SK-MEL-5 (cell line): Measurements from ENCODE around the gene CCDC91. TPM values are rescaled to one million over a fixed set of nuclear protein-coding genes. Genes with fewer than 3 reads are reported as not detected.
"Not testable (repeated sequence)": the region's sequence is repeated elsewhere in the genome, so short reads cannot be mapped to it uniquely, and the experiment has no call there.

Source experiments
- DNase-seq: peaks from one replicate; pipeline ENCODE4 v3.0.0-alpha.2; 2016; ENCODE audit warnings: low read depth, low spot score
- in situ Hi-C: cut with HindIII; loops from 2 replicates; pipeline ENCODE4 v1.10.0; 2016; ENCODE audit warnings: low sequenced_read_pairs, high pct_unique_total_duplicates, low pct_unique_long_range_greater_than_20kb
- total RNA-seq: library from RNA; depleted of rRNA; stranded (reverse); fragments of >200 nt; shearing (Covaris generic); gene quantifications from 2 replicates; pipeline ENCODE4 v1.2.3, GENCODE V29; 2014

Gene CCDC91
- total RNA-seq, 1 experiment from 2014 or later, result 22.7 TPM

- in situ Hi-C loops, result no loop called here
- no peak for DNase-seq
Observed at GRCh38 chr12:28316049-28316448, 125.8 kb downstream of the CCDC91 start.

- in situ Hi-C loops, result no loop called here
- DNase-seq, result no peak
Observed at GRCh38 chr12:28318273-28318672, 128.0 kb downstream of the CCDC91 start.

- in situ Hi-C loops, result no loop called here
- DNase-seq, result no peak
Observed at GRCh38 chr12:28320353-28320752, 130.1 kb downstream of the CCDC91 start.

GRCh38 chr12:28327722-28328121, 137.5 kb downstream of the CCDC91 start:
- no peak for DNase-seq
- in situ Hi-C loops, result no loop called here

GRCh38 chr12:28328967-28329366, 138.7 kb downstream of the CCDC91 start:
- in situ Hi-C loops, result no loop called here
- DNase-seq, result no peak

GRCh38 chr12:28329727-28330126, 139.5 kb downstream of the CCDC91 start:
- DNase-seq, in situ Hi-C loops: not testable (repeated sequence)

- in situ Hi-C loops, DNase-seq: not testable (repeated sequence)
Observed at GRCh38 chr12:28330232-28330631, 140.0 kb downstream of the CCDC91 start.

GRCh38 chr12:28331130-28331529, 140.9 kb downstream of the CCDC91 start:
- in situ Hi-C loops, result no loop called here
- no peak for DNase-seq

GRCh38 chr12:28340261-28341045, 150.2 kb downstream of the CCDC91 start:
- in situ Hi-C loops, result no loop called here
- no peak for DNase-seq

- DNase-seq, result no peak
- in situ Hi-C loops, result no loop called here
Observed at GRCh38 chr12:28343713-28344112, 153.5 kb downstream of the CCDC91 start.

- no peak for DNase-seq
- in situ Hi-C loops, result no loop called here
Observed at GRCh38 chr12:28346567-28346966, 156.3 kb downstream of the CCDC91 start.

- in situ Hi-C loops, result no loop called here
- DNase-seq, result no peak
Observed at GRCh38 chr12:28349196-28349595, 158.9 kb downstream of the CCDC91 start.

GRCh38 chr12:28350502-28350901, 160.2 kb downstream of the CCDC91 start:
- DNase-seq, result no peak
- in situ Hi-C loops, result no loop called here

- in situ Hi-C loops, result no loop called here
- DNase-seq, result no peak
Observed at GRCh38 chr12:28351414-28351813, 161.2 kb downstream of the CCDC91 start.

- DNase-seq, result no peak
- in situ Hi-C loops, result no loop called here
Observed at GRCh38 chr12:28355161-28355560, 164.9 kb downstream of the CCDC91 start.

GRCh38 chr12:28360253-28360652, 170.0 kb downstream of the CCDC91 start:
- no peak for DNase-seq
- in situ Hi-C loops, result no loop called here

GRCh38 chr12:28367326-28367725, 177.1 kb downstream of the CCDC91 start:
- no peak for DNase-seq
- in situ Hi-C loops, result no loop called here

- no peak for DNase-seq
- in situ Hi-C loops, result no loop called here
Observed at GRCh38 chr12:28367993-28368392, 177.7 kb downstream of the CCDC91 start.

GRCh38 chr12:28369483-28369882, 179.2 kb downstream of the CCDC91 start:
- in situ Hi-C loops, result no loop called here
- no peak for DNase-seq

- in situ Hi-C loops, result no loop called here
Observed at GRCh38 chr12:28374556-28374955, 184.3 kb downstream of the CCDC91 start.

More at GRCh38 chr12:28374556-28374955, 184.3 kb downstream of the CCDC91 start:
- no peak for DNase-seq
